Mesenchymal stem cell (in vitro differentiated cells and primary cell): ENCODE data around the gene GALNT18.
A peak's percentile ranks its signal among the peaks of the same experiment; 100 is the strongest.

Source experiments
- DNase-seq: peaks from one replicate; pipeline ENCODE4 v3.0.0-alpha.2; 2013
- H2AFZ ChIP-seq: one replicate; pipeline ENCODE4 v1.6.1; 2013; ENCODE audit warnings: low read depth, mild to moderate bottlenecking, control low read depth, inconsistent platforms, low read length, moderate library complexity
- H2AK5ac ChIP-seq: 2 replicates; pipeline ENCODE4 v1.6.1; 2013; ENCODE audit warnings: low read length, moderate library complexity, mild to moderate bottlenecking, inconsistent platforms; ENCODE audit not compliant: severe bottlenecking
- H2BK120ac ChIP-seq: one replicate; pipeline ENCODE4 v1.6.1; 2013; ENCODE audit warnings: low read depth, mild to moderate bottlenecking, inconsistent platforms, low read length, moderate library complexity
- H2BK12ac ChIP-seq, 2 experiments: one replicate each; pipeline ENCODE4 v1.6.1; 2013; ENCODE audit warnings: inconsistent platforms in 2 of 2, low read length in 2 of 2, mild to moderate bottlenecking in 2 of 2, moderate library complexity in 2 of 2, control low read depth in 1 of 2
- H2BK15ac ChIP-seq: one replicate; pipeline ENCODE4 v1.6.1; 2013; ENCODE audit warnings: mild to moderate bottlenecking, low read depth, inconsistent platforms; ENCODE audit not compliant: poor library complexity, severe bottlenecking
- H2BK5ac ChIP-seq: 2 replicates; pipeline ENCODE4 v1.6.1; 2013; ENCODE audit warnings: low read depth, mild to moderate bottlenecking, low read length, control low read depth, inconsistent platforms; ENCODE audit not compliant: poor library complexity, severe bottlenecking
- H3K14ac ChIP-seq, 2 experiments: one replicate each; pipeline ENCODE4 v1.6.1; 2013; ENCODE audit warnings: inconsistent platforms in 2 of 2, low read length in 2 of 2, control low read depth in 1 of 2, mild to moderate bottlenecking in 1 of 2, moderate library complexity in 1 of 2
- H3K18ac ChIP-seq, 2 experiments: one replicate each; pipeline ENCODE4 v1.6.1; 2013; ENCODE audit warnings: inconsistent platforms in 2 of 2, low read length in 2 of 2, control low read depth in 1 of 2, low read depth in 1 of 2, mild to moderate bottlenecking in 1 of 2
- H3K23ac ChIP-seq, 2 experiments: one replicate each; pipeline ENCODE4 v1.6.1; 2013; ENCODE audit warnings: inconsistent platforms in 2 of 2, low read length in 2 of 2, mild to moderate bottlenecking in 2 of 2, moderate library complexity in 2 of 2, control low read depth in 1 of 2
- H3K27ac ChIP-seq: 2 replicates; pipeline ENCODE4 v1.5.1; 2013; ENCODE audit warnings: mild to moderate bottlenecking, moderate library complexity, low read length, control low read depth, inconsistent platforms; ENCODE audit not compliant: poor library complexity, severe bottlenecking
- H3K27me3 ChIP-seq, 2 experiments: 2 replicates each; pipeline versions ENCODE4 v1.6.1 to v1.7.0; 2013; ENCODE audit warnings: low read length in 2 of 2, mild to moderate bottlenecking in 2 of 2, moderate library complexity in 2 of 2, control low read depth in 1 of 2, inconsistent platforms in 1 of 2; ENCODE audit not compliant: control insufficient read depth in 1 of 2, insufficient read depth in 1 of 2
- H3K36me3 ChIP-seq, 2 experiments: 2 replicates each; pipeline versions ENCODE4 v1.6.1 to v1.7.0; 2013; ENCODE audit warnings: low read length in 2 of 2, control low read depth in 1 of 2, inconsistent platforms in 1 of 2, low read depth in 1 of 2, mild to moderate bottlenecking in 1 of 2; ENCODE audit not compliant: insufficient read depth in 2 of 2, control insufficient read depth in 1 of 2
- H3K4ac ChIP-seq, 2 experiments: one replicate each; pipeline ENCODE4 v1.6.1; 2013; ENCODE audit warnings: inconsistent platforms in 2 of 2, low read length in 2 of 2, mild to moderate bottlenecking in 2 of 2, moderate library complexity in 2 of 2, control low read depth in 1 of 2, low read depth in 1 of 2
- H3K4me1 ChIP-seq: 2 replicates; pipeline ENCODE4 v1.6.1; 2013; ENCODE audit warnings: low read depth, low read length, control low read depth; ENCODE audit not compliant: control insufficient read depth, insufficient read depth
- H3K4me2 ChIP-seq: 2 replicates; pipeline ENCODE4 v1.6.1; 2013; ENCODE audit warnings: low read length, mild to moderate bottlenecking, inconsistent platforms; ENCODE audit not compliant: poor library complexity, severe bottlenecking
- H3K4me3 ChIP-seq, 2 experiments: 2 replicates each; pipeline versions ENCODE4 v1.5.1 to v1.7.0; 2013; ENCODE audit warnings: low read length in 2 of 2, mild to moderate bottlenecking in 2 of 2, control low read depth in 1 of 2, low read depth in 1 of 2; ENCODE audit not compliant: insufficient read depth in 1 of 2
- H3K79me1 ChIP-seq: replicated peaks from 2 replicates; pipeline ENCODE4 v1.6.1; 2013; ENCODE audit warnings: mild to moderate bottlenecking, control low read depth, low read length, inconsistent platforms; ENCODE audit not compliant: poor library complexity, severe bottlenecking
- H3K9ac ChIP-seq: 2 replicates; pipeline ENCODE4 v1.7.0; 2013; ENCODE audit warnings: mild to moderate bottlenecking, low read length, moderate library complexity
- H3K9me3 ChIP-seq: 2 replicates; pipeline ENCODE4 v1.7.0; 2013; ENCODE audit warnings: mild to moderate bottlenecking, low read length; ENCODE audit not compliant: control insufficient read depth
- H4K8ac ChIP-seq: one replicate; pipeline ENCODE4 v1.6.1; 2013; ENCODE audit warnings: inconsistent platforms, mild to moderate bottlenecking, low read length, moderate library complexity
- H4K91ac ChIP-seq: one replicate; pipeline ENCODE4 v1.6.1; 2013; ENCODE audit warnings: mild to moderate bottlenecking, low read length, inconsistent platforms
- WGBS: methylation state at CpG from one replicate; pipeline ENCODE4 v1.1.7; 2013; ENCODE audit warnings: mixed read lengths; 5-methylcytosine and 5-hydroxymethylcytosine counted together

Gene GALNT18

DNA sequence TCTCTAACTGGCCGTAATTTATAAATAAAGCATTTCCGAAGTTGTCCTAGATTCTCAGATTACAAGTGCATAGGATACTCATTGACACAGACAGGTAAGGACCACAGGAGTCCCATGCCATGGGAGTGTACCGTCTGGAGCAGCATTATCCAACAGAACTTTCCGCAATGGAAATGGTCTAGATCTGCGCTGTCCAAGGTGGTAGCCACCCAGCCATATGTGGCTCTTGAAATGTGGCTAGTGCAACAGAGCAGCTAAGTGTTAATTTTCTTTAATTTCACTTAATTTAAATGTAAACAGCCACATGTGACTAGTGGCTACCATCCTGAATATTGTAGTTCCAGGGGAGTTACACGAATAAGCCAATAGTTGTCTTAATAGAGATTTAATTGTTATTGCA lies 71.3 kb downstream of the GALNT18 start:
- no peak overlapping the region for H3K4ac ChIP-seq
- whole genome bisulfite sequencing = 91% methylated on average over 5 of the region's 6 CpGs
- H3K27ac ChIP-seq = no peak overlapping the region

DNA sequence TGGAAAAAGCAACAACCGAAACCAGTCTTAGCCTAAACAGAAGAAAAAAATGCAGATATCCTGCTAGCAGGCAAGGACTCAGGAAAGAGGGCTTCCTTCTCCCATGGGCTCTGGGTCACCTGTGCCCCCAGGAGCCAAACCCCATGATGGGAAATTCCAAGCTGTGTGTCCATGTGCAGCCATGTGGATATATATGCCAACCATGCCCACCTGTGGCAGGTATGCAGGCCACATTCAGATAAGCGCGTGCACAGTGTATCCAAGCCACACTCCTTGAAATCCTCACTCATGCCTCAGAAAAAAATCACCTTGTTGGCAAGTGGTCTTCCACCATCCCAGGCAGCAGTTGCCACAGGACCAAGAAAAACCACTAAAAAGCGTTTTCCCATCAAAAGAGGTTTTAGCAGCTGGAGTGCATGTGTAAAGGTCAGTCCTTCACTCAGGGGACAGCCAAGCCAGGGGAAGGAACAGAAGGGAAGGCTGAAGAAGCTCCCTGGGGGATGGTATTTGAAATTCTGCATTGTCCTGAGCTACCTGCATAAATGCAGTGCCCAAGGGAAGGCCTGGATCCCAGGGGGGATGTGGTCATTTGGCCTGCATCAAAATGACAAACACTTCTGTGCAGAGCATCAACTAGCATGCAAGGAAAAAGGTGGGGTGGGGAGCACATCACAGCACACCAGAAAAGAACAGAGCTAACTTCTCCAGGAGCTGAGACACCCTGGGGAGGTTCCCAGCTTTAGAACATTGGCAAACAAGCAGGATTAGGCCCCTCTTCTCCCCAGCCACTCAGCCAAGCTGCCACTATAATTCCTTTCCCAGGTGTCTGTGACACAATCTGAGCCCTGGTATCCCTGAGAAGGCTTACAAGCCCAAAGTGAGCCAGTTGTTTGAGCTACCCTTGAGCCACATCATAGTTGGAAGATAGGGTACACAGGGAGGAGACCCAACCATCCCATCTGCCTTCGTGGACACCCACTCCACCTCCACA lies 76.2 kb downstream of the GALNT18 start:
- Histone ChIP-seq H3K23ac (no peak overlapping the region), H2BK15ac (no peak overlapping the region), H3K14ac (no peak overlapping the region), H3K9ac (no peak overlapping the region), H3K4me2 (no peak overlapping the region), H2BK5ac (no peak overlapping the region), H3K4ac (no peak overlapping the region), H2BK12ac (no peak overlapping the region), H3K9me3 (no peaks in the 10 kb centered on the region), H3K27me3 (peaks cover 48 to 57% of the 10 kb centered on the region in 2 experiments), H4K8ac (no peak overlapping the region), H2AK5ac (no peak overlapping the region), H2AFZ (no peak overlapping the region), H3K18ac (no peak overlapping the region), H3K27ac (no peak overlapping the region), H3K4me1 (no peaks in the 10 kb centered on the region), H3K36me3 (no peaks in the 10 kb centered on the region), H3K79me1 (no peaks in the 10 kb centered on the region), H4K91ac (no peak overlapping the region), H2BK120ac (no peak overlapping the region), H3K4me3 (no peak overlapping the region)
- no peak for DNase-seq
- 91% methylated on average over 5 of the region's 5 CpGs for WGBS

More for the DNA sequence above, 71.3 kb downstream of the GALNT18 start:
- Histone ChIP-seq H3K36me3 (no peaks in the 10 kb centered on the region), H3K18ac (no peak overlapping the region), H2BK12ac (no peak overlapping the region), H3K4me1 (no peaks in the 10 kb centered on the region), H2AK5ac (no peak overlapping the region), H3K23ac (no peak overlapping the region), H3K14ac (no peak overlapping the region), H3K4me2 (no peak overlapping the region), H4K91ac (no peak overlapping the region), H4K8ac (no peak overlapping the region), H2BK120ac (no peak overlapping the region), H2BK5ac (no peak overlapping the region), H3K79me1 (no peaks in the 10 kb centered on the region), H2AFZ (no peak overlapping the region), H3K27me3 (peaks cover 52 to 62% of the 10 kb centered on the region in 2 experiments), H3K9me3 (no peaks in the 10 kb centered on the region), H2BK15ac (no peak overlapping the region), H3K9ac (no peak overlapping the region), H3K4me3 (no peak overlapping the region)
- no peak for DNase-seq

DNA sequence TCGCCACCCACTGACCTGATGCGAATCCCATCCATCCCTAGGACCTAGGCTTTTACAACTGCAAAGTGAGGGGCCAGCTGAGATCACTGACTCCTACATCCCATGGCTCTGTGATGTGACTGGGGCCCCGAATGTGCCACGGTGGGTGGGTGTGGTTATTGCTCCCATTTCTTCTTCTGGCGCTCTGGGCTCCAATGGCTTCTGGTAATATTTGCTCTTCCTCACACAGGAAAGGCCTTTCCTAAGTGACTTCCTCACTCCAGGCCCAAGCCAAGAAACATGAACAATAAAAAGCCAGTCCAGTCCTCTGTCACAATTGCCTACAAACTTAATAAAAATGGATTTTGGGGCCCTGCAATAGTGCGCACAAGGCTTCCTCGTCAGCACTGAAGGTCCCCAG lies 78.1 kb downstream of the GALNT18 start:
- no peak for DNase-seq
- Histone ChIP-seq H4K8ac (no peak overlapping the region), H2BK12ac (no peak overlapping the region), H3K4me1 (no peaks in the 10 kb centered on the region), H2BK120ac (no peak overlapping the region), H4K91ac (no peak overlapping the region), H3K36me3 (no peaks in the 10 kb centered on the region), H3K4me3 (no peak overlapping the region), H3K14ac (peak overlapping the region in 1 of 2 experiments; percentile 18), H3K4me2 (no peak overlapping the region), H3K4ac (no peak overlapping the region), H3K9ac (no peak overlapping the region), H3K9me3 (no peaks in the 10 kb centered on the region), H3K79me1 (no peaks in the 10 kb centered on the region), H2BK15ac (no peak overlapping the region), H3K23ac (no peak overlapping the region), H3K18ac (no peak overlapping the region), H2AFZ (no peak overlapping the region), H3K27ac (no peak overlapping the region), H2AK5ac (no peak overlapping the region), H2BK5ac (no peak overlapping the region), H3K27me3 (peaks cover 46 to 51% of the 10 kb centered on the region in 2 experiments)
- WGBS = 90% methylated on average over 7 of the region's 7 CpGs

DNA sequence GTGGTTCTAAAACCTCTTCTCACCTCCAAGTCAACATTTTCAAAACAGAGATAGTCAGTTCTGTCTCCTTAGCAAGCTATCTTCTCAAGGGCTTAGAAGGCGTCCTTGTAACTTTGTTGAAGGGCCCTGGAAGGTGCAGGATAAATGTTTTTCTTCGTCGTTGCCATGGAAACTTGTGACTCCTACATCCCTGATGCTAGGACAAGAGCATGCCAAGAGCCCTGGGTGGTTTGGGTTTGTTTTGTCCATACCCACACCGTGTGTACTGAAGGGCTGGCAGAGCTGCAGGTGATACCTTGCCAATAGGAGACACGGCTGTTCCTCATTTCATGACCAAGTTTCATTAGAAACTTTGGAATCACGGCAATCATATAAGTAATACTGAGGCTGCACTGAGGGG lies 81.6 kb downstream of the GALNT18 start:
- Histone ChIP-seq H3K4me2 (no peak overlapping the region), H3K14ac (no peak overlapping the region), H3K9me3 (no peaks in the 10 kb centered on the region), H2BK12ac (no peak overlapping the region), H2BK5ac (no peak overlapping the region), H3K9ac (no peak overlapping the region), H3K79me1 (no peaks in the 10 kb centered on the region), H2AFZ (no peak overlapping the region), H3K4me1 (no peaks in the 10 kb centered on the region), H2BK120ac (no peak overlapping the region), H2AK5ac (no peak overlapping the region), H3K27me3 (peaks cover 22 to 57% of the 10 kb centered on the region in 2 experiments), H3K36me3 (no peaks in the 10 kb centered on the region), H4K8ac (no peak overlapping the region), H3K4me3 (no peak overlapping the region), H4K91ac (no peak overlapping the region), H3K23ac (no peak overlapping the region), H3K27ac (no peak overlapping the region), H3K18ac (no peak overlapping the region), H3K4ac (no peak overlapping the region), H2BK15ac (no peak overlapping the region)
- 89% methylated on average over 6 of the region's 6 CpGs for WGBS
- DNase-seq = no peak
